ENCODE results near the gene TSACC. TPM values are rescaled to one million over a fixed set of nuclear protein-coding genes. Genes with fewer than 3 reads are reported as not detected.

Gene TSACC
- total RNA-seq, 3 donors from 2014 or later (not counting 1 experiment from before 2014, with no cell fraction given), result not detected

- no peak overlapping the region for H3K4me3 Mint-ChIP-seq
- H3K9me3 Mint-ChIP-seq, result no peaks in the 10 kb centered on the region
- 62% methylated on average over 16 of the region's 16 CpGs for WGBS (ENCODE audit: insufficient coverage)
Observed at GRCh38 chr1:156394835-156395461, 56.6 kb downstream of the TSACC start.

More at GRCh38 chr1:156394835-156395461, 56.6 kb downstream of the TSACC start:
- H3K27ac Mint-ChIP-seq, result no peak overlapping the region
- H3K36me3 ChIP-seq (ENCODE audit: control insufficient read depth, insufficient read depth, low read length), result no peaks in the 10 kb centered on the region
- no peak overlapping the region for H3K27ac ChIP-seq (ENCODE audit: low read length)
- peaks cover 11 to 14% of the 10 kb centered on the region in 2 donors for H3K27me3 Mint-ChIP-seq (ENCODE audit: low read depth in 2 of 2)
- no peaks in the 10 kb centered on the region for H3K4me1 Mint-ChIP-seq
- ATAC-seq, result no peak
- no peaks in the 10 kb centered on the region for H3K9me3 ChIP-seq (ENCODE audit: control insufficient read depth, insufficient read depth, low read length)
- H3K4me1 ChIP-seq (ENCODE audit: control insufficient read depth, insufficient read depth, low read length), result no peaks in the 10 kb centered on the region
- intact Hi-C loops (cut with micrococcal nuclease), result no loop called here
- no peak overlapping the region for H3K4me3 ChIP-seq (ENCODE audit: low read length)
- no peak for TF ChIP-seq CTCF (IDR thresholded peaks at IDR 0.05)
- H3K27me3 ChIP-seq (ENCODE audit: control insufficient read depth, insufficient read depth, low read length), result no peaks in the 10 kb centered on the region
- DNase-seq, result no peak
- H3K36me3 Mint-ChIP-seq, result no peaks in the 10 kb centered on the region

Other genes with a start within 250 kb of the TSACC start
- gene LMNA, start 223.8 kb upstream of the TSACC start, total RNA-seq, result 100 to 1,000 TPM; 201 to 504 (median 273) TPM
- 10 to 100 TPM in 1 of 3 donors, 1 to 10 TPM in 2; 2.6 to 13.0 (median 7.0) TPM for gene SEMA4A, start 184.9 kb upstream of the TSACC start, total RNA-seq
- 10 to 100 TPM; 17.1 to 49.2 (median 22.0) TPM for gene SLC25A44, start 144.4 kb upstream of the TSACC start, total RNA-seq
- 10 to 100 TPM; 61.5 to 70.3 (median 64.0) TPM for gene PMF1, start 125.5 kb upstream of the TSACC start, total RNA-seq
- gene BGLAP, start 96.3 kb upstream of the TSACC start, total RNA-seq, result 1 to 10 TPM in 2 of 3 donors, under 1 TPM in 1; 0.45 to 1.6 (median 1.1) TPM
- 1 to 10 TPM; 2.6 to 5.5 (median 3.5) TPM for gene PAQR6, start 90.5 kb upstream of the TSACC start, total RNA-seq
- 10 to 100 TPM; 76.7 to 93.9 (median 87.6) TPM for gene SMG5, start 55.7 kb upstream of the TSACC start, total RNA-seq
- 1 to 10 TPM; 3.3 to 5.8 (median 5.0) TPM for gene TMEM79, start 54.2 kb upstream of the TSACC start, total RNA-seq
- gene GLMP, start 42.8 kb upstream of the TSACC start, total RNA-seq, result 10 to 100 TPM; 22.9 to 29.1 (median 26.8) TPM
- gene VHLL, start 39.2 kb upstream of the TSACC start, total RNA-seq, result under 1 TPM in 1 of 3 donors, not detected in 2; 0.42 TPM
- gene CCT3, start 234 bp upstream of the TSACC start, total RNA-seq, result 10 to 100 TPM; 70.3 to 87.5 (median 79.8) TPM
- not detected for gene RHBG, start 30.7 kb downstream of the TSACC start, total RNA-seq
- 100 to 1,000 TPM; 232 to 298 (median 284) TPM for gene MEF2D, start 162.2 kb downstream of the TSACC start, total RNA-seq
- under 1 TPM; 0.08 to 0.21 (median 0.14) TPM for gene IQGAP3, start 234.0 kb downstream of the TSACC start, total RNA-seq
- gene TTC24, start 241.2 kb downstream of the TSACC start, total RNA-seq, result 1 to 10 TPM; 3.3 to 4.1 (median 4.0) TPM

Data from natural killer cell (primary cell).